ENCODE data around the gene GPR107.
A peak's percentile ranks its signal among the peaks of the same experiment; 100 is the strongest.

GPR107 gene

GRCh38 chr9:130028493-130029222 is 25.0 kb upstream of the GPR107 start:
- DNase-seq, result no peak

DNA sequence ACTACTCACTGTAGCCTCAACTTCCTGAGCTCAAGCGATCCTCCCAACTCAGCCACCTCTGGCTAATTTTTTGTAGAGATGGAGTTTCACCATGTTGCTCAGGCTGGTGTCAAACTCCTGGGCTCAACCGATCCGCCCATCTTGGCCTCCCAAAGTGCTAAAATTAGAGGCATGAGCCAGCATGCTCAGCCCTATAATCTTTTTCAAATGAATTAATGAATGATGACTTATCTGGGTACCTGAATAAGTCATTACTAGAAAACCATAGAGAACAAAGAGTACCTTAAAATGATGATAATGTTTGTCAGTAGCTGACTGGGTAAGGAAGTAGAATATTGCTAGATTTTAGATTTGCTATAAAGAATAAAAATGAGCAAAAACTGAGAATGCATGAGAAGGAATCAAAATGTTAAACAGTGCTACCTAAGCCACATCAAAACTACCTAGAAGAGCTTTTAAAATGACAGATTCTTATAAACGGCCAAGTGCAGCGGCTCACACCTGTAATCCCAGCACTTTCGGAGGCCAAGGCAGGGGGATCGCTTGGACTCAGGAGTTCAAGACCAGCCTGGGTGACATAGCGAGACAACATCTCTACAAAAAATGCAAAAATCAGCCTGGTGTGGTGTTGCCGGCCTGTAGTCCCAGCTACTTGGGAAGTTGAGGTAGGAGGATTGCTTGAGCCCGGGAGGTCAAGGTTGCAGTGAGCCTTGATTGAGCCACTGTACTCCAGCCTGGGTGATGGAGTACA is 24.3 kb upstream of the GPR107 start:
- no peak for DNase-seq

GRCh38 chr9:130030651-130031127 is 23.0 kb upstream of the GPR107 start:
- no peak for DNase-seq

DNA sequence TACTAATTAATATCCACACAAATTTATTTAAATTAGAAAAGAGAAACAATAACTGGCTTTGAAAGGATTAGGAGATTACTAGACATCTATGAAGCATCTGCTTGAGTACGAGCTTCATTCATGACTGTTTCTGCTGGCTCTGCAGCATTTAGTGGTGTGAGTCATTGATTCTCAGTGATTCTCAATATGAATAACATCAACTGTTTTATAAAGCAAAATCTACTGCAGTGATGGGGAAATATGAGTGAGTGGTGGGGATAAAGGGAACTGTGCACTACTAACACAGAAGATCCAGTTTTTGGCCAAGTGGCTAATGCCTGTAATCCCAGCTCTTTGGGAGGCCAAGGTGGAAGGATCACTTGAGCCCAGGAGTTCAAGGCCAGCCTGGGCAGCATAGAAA is 19.1 kb upstream of the GPR107 start:
- no peak for DNase-seq

DNA sequence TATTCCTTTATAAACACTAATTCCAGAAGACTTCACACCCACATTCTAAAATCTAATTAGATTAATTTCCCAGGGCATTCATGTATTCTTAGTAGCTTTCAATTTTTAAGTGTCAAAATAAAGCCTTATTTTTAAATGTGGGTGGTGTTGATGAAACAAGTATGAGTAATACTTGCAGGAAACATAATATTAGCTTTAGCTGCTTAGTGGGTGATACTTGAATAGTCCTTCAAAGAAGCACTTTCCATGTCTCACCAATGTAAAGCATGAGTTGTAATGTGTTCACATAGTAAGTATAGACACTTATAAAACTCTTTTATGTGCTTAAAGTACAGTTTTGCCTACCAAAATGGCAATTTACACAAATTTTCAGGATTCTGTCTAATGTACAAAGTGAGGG is 17.6 kb upstream of the GPR107 start:
- no peak for DNase-seq

- no peak for DNase-seq
These were observed 14.1 kb upstream of the GPR107 start for GRCh38 chr9:130039528-130040147.

GRCh38 chr9:130040984-130041647 is 12.6 kb upstream of the GPR107 start:
- DNase-seq, result no peak

DNA sequence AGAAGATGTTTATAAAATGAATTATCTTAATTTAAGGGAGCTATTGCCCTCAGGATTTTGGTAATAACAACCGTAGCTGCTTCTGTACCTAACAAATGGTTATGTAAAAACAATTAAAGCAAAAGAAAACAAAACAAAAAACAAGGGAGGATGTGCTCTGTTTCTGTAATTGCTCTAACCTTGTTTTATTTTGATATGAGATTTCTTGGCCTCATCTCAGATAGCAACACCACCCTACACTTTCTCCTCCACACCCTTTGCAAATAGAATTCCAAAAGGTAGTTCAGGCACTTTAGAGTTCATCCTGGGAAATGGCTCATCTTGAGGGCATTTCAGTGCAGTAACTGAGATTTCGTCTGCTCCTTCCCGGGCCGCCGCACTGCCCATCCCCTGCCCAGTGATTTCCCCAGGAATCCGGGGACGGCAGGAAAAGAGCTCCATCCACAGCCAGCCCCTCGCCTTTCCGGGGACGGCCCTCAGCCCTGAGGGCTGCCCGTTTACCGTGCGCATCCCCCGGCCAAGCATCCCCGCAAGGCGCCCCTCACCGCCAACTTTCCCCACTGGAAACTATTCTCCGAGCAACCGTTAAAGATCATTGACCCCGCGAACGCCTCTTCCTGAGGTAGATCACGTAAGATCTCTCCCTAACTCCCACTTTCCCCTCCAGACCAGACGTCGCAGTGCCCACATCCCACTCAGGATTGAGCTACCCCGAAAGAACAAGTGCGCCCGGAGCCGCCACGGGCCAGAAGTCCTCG is 11.9 kb upstream of the GPR107 start:
- DNase-seq, result peak; percentile 43

DNA sequence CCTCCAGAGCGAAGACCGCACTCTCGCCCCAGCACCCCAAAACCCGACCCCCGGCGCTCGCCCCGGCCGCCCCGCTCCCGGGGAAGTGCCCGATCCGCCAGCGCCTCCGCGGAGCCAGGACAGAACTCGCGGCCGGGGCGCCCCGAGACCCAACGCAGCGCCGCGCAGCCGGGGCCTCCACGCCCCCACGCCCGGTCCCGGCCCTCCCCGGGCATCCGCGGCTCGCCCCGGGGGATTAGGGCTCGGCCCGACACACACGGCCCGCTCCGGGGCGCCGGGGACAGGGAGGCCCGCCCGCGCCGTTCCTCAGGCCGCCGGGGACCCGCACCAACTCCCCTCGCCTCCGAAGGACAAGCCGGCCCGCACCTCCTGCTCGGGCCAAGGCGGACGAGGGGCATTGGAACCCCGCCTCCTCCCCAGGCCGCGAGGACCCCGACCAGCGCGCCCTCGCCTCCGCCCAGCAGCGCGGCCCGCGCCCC is 11.3 kb upstream of the GPR107 start:
- no peak for DNase-seq

GRCh38 chr9:130042885-130043653 is 10.6 kb upstream of the GPR107 start, which contains the start of gene FNBP1:
TSS of gene FNBP1 (minus strand) at chr9:130043189. CDS start at chr9:130042975, 214 bp downstream.
- peak; percentile 76 for DNase-seq

DNA sequence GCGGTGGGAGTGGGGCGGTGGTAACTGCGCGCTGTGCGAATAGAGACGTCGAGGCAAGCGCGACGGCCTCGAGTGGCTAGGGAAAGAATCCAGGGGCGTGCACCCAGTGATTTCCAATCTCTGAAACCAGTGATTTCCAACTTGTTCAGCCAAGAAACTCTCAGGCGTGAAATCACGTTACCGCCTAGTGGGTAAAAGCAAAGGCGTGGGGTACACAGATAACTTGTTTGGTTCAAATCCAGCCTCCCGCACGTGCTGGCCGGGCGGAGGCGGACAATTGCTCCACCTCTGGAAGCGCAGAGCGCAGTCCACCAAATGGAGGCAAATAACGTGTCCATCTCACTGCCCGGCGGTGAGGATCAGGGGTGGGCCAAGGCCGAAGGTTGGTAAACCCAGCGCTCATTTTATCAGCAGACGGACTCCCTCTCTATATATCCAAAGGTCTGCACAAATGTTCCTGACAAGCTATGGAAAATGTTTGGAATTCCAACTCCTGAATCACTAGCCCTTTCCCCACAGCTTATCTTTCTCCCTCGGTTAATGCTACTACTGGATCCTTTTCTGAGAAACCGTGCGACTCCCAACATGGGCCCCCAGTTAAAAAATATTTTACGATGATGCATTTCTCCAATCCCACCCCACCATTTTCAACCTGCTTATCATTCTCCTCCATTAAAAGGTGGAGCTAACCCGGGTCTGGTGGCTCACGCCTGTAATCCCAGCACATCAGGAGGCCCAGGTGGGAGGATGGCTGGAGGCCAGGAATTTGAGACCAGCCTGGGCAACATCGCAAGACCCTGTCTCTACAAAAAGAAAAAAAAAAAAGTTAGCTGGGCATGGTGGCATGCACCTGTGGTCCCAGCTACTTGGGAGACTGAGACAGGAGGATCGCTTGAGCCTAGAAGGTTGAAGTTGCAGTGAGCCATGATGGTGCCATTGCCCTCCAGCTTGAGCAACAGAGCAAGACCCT is 9.8 kb upstream of the GPR107 start:
- DNase-seq, result no peak

DNA sequence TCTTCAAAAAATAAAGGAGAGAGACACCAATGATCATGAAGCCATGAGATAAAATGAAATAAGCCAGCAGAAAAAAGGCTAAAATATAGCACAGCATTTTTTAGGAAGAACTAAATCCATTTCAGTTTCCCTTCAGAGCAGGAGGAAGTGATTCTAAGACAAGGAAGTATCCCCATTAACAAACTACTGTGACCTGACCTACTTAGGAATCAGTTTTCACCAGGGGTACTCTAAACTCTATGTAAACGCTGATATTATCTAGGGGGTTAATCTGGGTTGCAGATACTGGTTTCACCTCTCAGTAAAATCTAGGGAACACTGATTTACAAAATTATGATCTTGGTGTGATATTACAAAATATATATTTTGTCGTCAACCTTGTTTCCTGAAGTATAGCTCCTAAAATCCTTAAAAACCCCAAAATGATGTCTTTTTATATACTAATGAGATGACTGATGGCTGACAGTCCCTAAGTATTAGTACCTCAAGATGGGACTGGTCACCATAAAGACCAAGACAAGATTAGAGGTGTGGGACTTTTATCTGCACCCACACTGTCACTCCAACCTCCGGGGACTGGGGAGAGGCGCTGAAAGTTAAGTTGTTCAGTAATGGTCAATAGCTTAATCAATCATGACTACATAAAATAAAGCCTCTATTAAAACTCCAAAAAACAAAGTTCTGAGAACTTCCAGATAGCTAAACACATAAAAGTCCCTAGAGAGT is 7.8 kb upstream of the GPR107 start:
- DNase-seq, result no peak

DNA sequence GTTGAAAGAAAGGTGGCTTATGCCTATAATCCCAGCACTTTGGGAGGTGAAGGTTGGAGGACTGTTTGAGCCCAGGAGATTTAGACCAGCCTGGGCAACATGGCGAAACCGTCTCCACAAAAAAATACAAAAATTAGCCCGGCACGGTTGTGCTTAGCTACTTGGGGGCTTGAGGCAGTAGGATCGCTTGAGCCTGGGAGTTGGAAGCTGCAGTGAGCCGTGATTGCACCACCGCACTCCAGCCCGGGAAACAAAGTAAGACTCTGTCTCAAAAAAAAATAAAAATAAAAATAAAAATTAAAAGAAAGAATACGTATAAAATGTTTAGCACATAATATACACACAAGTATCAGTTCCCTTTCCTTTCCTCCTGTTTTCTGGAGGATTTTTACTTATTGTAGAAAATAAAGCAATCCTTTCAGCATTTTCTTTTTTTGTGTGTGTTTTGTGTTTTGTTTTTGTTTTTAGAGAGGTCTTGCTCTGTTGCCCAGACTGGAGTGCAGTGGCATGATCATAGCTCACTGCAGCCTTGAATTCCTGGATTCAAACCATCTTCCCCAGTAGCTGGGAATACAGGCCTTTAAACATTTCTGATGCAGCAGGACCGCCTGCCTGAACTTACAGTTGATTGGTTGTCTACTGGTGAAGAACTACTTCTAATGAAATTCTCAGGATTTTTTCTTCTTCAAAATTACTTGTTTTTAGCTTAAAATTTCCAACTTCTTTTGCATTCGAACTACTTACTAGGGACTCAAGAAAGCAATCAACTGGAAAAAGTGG is 4.1 kb upstream of the GPR107 start:
- no peak for DNase-seq

DNA sequence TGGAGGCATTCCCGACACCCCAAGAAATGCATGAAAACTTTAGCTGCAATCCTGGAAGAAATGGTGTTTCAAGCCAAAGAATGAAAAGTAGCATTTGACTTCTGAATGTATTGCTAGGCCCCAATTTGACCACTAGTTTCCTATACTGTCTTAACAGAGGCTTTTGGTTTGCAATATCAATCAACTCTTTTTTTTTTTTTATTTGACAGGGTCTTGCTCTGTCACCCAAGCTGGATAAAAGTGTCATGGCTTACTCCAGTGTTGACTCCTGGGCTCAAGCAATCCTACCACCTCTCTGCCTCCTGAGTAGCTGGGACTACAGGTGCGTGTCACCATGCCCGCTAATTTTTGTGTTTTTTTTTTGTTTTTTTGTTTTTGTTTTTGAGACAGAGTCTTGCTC is 3.2 kb upstream of the GPR107 start:
- no peak for DNase-seq

GRCh38 chr9:130051855-130052254 is 1.9 kb upstream of the GPR107 start:
- DNase-seq, result no peak

DNA sequence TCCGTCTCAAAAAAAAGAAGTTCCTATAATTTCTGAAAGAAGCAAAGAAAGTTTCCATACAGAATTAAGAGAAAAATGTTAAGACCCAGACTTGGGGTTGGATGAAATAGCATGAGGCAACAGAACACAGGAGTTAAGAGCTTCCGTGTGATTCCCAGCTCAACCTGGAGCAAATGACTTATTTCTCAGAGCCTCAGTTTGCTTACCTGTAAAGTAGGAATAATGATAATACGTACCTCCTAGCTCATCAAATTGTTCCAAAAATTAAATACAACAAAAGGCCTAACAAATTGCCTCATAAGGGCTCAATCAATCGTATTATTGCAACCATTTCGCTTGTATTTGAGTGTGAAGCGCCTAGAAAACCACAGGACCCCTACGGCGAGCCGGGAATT is 600 bp upstream of the GPR107 start:
- DNase-seq, result no peak

DNA sequence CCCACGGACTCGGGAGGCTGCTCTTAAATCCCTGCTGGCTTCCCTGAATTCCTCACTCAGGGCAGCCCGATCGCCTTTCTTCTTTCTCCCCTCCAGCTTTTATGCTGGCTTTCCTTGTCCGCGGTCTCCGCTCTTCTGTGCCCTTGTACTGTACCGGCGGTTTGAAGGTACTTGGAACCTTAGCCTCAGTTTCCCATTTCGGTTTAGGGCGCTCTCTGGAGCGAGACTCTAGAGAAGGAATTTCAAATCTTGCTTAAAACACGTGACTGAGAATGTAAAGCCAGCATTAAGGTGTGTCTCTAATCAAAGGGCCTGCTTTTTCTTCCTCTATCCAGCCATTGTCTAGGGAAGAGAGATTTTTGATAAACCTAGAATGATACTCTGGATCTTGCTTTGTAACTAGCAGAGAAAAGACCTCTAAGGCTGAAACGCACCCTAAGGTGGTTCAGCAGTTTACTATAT is 650 bp downstream of the GPR107 start:
- DNase-seq, result no peak

DNA sequence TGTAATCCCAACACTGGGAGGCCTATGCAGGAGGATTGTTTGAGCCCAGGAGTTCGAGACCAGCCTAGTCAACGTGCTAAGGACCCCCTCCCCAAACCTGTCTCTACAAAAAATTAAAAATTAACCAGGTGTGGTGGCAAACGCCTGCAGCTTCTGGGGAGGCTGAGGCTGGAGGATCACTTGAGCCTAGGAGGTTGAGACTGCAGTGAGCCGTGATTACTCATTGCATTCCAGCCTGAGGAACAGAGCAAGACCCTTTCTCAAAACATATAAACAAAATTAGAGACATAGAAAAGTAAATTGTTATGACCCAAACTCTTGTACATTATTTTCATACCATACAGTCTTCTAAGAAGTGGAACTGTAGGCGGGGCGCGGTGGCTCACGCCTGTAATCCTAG is 1.1 kb downstream of the GPR107 start:
- no peak for DNase-seq

DNA sequence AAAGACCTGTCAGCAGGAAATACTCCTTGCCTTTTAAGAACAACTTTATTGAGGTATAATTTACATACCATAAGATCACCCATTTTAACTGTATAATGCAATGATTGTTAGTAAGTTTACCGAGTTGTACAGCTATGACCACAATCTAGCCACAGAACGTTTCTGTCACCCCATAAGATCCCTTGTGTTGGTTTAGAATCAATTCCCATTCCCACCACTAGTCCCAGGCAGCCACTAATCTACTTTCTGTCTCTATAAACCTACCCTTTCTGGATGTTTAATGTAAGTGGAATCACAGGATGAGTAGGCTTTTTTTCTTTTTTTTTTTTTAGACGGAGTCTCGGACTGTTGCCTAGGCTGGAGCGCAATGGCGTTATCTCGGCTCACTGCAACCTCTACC is 4.4 kb downstream of the GPR107 start:
- no peak for DNase-seq

Data from DMS79 treated with DMSO at 0.1 percent for 48 hours (cell line).